Measurements from ENCODE around the gene IL16.
A peak's percentile ranks its signal among the peaks of the same experiment; 100 is the strongest.

The IL16 gene

DNA sequence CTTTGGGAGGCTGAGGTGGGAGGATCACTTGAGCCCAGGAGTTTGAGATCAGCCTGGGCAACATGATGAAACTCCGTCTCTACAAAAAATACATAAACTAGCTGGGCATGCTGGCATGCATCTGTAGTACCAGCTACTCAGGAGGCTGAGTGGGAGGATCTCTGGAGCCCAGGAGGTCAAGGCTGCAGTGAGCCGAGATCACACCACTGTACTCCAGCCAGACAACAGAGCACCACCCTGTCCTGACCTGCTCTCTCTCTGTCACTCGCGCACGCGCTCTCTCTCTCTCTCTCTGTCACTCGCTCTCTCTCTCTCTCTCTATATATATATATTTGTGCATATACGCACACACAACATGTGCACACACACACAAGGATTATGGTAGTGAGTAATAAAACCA lies 61.8 kb downstream of the IL16 start:
- no peak for DNase-seq

DNA sequence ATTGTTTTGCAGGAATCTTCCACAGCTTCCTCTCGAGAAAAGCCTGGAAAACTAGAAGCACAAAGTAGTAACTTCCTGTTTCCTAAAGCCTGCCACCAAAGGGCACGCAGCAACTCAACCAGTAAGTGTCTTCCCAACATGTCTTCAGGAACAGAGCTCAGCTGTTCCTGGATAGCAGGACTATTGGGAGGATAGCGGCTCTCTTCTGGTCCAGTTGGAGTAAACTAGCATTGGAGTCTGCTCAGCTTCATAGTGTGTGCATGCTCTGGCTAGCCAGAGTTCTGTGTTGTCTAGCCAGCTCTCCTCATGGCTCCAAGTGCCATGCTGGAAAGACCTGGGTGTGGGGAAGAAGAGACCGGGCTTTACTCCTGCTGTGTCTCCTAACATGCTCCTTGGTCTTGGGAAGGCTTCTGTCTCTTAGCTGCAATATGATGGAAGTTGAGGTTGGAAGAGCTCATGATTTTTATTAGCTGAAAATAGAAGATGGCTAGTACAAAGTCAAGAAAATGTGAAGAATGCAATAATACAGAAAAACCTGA lies 63.1 kb downstream of the IL16 start:
- DNase-seq: no peak

DNA sequence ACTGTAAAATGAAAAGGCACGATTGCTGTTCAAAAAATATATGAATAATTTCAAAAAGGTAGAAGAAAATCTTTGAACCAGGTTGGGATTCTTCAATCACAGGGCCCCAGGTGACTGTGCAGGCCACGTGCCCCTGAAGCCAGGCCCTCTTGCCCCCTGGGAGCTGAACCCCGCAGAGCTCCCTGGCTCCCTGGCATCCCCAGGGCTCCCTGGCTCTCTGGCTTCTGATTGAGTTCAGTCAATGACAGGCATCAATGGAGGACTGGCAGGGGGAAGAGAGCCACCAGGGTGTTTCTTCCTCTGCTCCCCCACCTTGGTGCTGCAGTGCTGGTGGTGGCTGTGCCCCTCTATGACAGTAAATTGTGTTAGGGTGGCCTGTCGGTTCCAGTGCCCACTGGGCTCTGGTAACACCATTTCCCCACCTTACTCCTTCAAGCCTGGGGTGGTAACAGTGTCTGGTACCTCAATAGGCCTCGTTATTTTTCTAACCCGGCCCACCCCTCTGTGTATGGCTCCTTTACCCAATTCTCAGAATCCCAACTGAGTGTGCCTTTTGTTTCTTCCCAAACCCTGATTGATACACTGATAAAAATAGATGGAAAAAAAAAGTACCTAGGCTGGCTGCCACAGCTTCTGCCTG lies 64.6 kb downstream of the IL16 start:
- DNase-seq: no peak

DNA sequence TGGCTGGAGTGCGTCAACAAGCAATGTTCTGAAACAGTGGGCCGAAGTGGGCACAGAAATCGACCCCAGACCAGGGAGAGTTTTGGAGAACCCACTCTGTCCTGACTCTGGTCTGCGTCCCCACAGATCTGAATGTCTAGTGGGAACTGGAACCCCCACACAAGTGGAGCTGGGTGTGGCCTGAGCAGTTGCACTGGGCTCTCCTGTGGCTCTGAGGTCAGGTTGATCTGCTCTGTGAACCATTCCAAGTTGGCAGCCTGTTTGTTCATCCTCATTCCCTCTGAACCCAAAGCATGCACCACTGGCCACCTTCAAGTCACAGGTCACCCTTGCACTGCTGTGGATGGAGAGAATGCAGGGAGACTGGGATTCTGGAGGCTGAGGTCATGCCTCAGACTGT lies 66.8 kb downstream of the IL16 start:
- no peak for DNase-seq

DNA sequence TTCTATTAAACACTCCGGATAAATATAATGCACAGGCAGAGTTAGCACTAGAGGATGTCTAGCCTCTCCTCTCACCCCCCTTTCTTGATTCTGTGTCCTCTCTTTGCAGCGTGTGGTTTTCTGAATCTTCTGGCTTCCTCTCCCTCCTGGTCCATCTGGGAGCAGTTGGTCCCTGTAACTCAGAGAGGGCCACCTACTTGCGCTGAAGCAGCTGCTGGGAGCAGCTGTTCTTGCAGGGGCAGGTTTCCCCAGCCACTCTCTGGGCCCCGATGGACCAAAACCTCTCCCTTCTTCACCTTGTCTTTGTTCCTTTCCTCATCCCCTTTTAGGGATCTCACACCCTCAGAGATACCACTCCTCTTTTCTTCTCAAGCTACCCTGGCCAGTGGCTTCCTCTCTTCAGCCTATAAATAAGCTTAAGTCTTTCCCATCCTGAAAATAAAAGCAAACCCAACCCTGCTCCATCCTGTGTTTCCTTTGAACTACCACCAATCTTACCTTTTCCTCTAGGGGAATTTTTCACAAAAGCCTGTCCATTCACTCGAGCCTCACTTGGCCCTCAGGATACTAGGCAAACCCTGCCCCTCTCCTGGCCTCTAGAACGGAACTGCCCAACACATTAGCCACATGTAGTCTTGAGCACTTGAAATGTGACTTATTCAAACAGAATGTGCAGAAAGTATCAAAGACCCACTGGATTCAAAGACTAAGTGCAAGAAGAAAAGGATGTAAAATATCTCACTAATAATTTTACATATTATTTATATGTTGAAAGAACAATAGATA lies 67.6 kb downstream of the IL16 start:
- DNase-seq: no peak

DNA sequence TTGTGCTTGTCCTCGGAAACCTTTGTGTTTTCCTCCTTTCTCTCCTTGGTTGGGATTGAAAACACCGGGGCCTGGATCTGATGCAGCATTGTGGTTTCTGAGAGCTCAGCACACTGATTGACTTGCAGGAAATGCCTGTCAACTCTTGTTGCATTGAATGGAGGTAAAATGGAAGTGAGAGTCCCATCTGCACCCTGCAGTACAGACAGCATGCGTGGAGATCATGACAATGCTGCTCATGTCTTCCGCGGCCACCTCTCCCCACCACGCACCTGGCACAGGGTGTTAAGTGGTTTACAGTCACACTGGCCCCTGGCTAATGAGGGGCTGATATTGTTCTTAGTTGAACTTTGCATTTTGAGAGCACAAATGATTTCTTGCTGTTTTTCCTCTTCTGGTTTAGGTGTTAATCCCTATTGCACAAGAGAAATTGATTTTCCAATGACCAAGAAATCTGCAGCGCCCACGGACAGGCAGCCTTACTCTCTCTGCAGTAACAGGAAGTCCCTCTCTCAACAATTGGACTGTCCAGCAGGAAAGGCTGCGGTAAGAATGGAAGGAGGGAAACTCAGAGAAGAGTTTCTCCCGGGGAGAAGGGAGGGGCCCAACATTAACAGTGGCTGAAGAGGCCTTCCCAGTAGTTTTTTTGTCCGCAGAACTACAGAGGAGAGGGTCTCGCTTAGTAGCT lies 68.7 kb downstream of the IL16 start:
- DNase-seq: no peak

DNA sequence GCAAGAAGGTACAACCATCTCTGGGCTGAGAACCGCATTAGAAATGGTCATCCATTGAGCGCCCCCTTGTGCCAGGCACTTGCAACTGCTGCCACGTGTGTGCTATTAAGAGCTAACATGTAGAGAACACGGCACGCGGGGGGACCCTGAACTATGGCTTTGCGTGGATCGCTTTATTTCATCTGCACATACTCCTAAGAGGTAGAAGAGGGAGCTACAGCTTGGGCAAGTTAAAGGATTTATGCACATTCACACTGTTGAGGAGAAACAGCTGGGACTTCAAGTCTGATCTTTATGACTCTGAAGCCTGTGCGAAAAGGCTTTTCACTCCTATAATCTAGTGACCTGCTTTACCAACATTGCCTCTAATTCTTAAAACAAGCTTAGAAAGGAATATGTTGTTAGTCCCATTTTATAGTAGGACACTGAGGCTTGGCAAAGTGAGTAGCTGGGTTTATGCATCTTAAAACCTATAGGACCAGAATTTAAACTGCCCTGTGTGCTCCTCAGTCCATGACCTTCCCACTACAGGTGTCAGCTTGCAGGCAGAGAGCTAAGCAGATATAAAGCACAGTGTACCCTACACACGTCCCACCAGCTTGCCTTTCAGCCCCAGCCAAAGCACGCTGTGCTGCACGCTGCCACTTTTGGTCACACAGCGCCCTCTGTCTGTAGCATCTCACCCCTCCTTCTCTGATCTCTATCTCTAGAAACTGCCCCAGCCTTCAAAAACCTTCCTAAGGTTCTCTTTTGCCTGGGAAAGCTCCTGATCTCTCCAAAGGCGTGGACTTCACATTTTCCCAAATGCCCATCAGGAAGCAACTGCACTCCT lies 69.5 kb downstream of the IL16 start:
- DNase-seq: peak; percentile 71

DNA sequence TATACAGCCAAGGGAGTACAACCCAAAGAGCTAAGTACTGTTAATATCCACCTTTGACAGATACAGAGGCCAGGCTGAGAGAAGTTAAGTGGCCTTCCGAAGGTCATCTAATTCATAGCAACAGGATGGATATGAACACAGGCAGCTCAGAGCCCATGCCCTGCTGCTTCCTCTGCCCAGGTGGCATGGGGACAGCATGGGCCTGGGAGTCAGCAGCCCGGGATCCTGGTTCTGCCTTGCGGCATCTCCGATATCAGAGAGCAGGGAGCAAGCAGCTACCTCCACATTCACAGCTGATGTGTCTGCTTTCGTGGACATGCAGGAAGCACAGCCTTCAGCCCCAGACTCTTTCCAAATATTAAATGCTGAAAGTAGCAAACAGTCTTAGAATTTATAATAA lies 71.7 kb downstream of the IL16 start:
- no peak for DNase-seq

DNA sequence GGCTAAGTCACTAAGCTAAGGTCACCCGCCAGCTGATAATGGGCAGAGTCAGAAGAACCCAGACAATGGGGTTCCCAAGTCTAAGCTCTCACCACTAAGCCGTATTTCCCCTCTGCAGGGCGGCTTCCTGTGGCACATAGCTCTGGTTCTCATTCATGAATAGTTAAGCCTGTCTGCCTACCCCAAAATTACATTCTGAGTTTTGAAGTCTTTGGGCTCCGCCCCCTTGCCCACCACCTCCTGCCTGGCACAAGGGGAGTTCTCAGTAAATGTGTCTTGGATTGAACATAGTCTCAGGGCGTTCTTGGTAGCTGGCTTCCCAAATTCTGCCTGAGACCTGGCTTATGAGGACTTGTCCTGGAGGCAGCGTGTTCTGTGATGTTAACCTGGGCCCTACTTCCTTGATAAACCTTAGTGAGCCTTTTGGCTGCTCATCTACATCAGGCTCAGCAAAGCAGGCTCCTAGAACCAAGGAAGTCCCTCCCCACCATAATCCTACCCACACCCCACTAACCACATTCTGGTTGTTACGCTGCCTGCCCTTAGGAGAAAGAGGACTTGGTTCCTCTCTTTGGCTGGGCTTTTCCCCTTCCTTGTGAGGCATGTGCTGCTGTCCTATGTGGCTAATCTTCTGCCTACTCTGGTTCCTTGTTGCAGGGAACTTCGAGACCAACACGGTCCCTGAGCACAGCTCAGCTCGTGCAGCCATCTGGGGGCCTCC lies 72.4 kb downstream of the IL16 start:
- no peak for DNase-seq

DNA sequence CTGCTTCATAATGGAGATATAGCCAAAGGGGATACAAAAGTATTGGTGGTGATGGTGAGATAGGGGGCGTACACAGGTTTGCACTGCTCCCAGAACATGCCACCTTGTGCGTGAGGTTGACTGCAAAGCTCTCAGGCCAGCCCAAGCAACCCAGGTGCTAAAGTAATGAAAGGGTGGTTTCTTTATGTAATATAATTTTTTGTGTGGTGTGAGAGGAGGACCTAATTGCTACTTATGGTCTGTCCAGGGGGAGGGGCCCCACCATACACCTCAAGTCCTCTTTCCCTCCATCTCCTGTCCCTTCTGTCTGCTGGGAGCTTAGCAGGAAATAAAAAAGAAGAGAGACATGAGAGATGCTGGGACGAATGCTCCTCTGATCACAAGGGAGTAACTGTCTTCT lies 73.5 kb downstream of the IL16 start:
- DNase-seq: no peak

DNA sequence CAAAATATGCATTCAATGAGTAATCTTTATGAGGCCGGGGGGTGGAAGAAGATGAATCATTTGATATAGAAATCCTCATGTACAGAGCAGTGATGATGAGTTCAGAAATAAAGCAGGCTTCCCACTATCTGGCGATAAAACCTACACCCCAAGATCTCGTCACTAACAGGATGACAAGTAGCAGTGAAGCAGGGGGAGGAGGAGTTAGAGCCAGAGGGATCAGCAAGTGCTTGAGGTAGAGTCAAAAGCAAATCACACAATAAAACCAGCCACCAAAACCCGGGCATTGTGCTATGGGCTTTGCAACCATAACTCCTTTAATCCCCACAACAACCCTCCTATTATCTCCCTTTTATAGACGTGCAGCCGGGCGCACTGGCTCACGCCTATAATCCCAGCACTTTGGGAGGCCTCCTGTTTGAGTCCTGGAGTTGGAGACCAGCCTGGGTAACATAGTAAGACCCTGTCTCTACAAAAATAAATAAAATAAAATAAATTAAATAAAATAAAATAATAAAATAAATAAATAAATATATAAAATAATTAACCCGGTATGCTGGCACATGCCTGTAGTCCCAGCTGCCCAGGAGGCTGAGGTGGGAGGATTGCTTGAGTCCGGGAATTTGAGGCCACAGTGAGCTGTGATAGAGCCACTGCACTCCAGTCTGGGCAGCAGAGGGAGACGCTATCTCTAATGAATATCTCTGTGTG lies 74.3 kb downstream of the IL16 start:
- no peak for DNase-seq

DNA sequence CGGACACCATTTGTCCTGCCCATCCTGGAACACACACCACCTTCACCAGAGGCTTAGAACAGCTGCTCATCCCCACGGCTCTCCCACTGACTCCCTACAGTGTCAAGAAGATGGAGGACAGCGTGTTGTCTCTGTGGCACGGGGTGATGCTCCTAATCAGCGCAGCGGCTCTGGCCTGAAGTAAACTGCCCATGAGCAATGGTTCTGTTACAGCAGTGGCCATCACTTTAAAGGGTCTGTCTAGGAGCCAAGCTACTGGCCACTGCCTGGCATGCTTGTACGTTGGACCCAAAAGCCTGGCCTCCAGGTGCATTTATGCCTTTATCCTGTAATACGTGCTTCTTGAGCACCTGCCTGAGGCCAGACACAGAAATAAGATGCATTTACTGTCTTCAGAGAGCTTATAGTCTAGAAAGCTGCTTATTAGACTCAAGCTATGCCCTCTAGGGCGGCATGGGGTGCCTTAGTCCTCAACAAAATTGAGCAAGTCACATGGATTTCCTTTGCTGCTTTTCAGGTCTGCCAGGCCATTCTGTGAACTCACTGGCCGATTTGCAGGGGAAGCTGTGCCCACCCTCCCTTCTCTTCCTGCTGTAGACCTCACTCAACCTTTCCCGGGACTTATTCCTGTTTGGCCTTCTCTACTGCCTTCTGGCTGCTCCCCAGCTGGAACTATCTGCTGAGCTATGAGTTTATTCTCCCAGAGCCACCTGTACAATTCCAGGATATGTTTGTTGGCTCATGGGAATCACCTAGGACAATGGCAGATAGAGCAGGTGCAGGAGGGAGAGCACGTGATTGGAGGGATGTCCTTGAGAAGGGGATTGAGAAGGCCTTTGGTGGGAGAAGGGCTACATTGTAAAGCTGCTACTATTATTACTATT lies 75.3 kb downstream of the IL16 start:
- DNase-seq: peak; percentile 7

DNA sequence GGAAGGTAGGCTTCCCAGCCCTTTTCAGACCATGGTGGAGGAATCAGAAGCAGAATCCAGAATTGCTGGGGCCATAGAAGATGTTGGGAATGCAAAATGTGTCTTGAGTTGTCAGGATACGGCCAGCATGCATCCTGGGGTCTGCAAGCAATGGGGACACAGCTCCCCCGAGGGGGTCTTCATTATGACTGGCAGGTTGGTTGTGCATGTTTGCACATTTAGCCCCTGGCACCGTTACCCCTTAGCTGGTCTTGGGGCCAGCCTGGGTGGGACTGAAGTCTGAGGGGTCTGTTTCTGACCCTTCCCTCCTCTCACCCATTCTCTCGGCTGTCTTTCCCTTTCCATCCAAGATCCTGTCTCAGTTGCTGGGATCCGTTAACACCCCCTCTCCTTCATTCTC lies 76.5 kb downstream of the IL16 start:
- no peak for DNase-seq

DNA sequence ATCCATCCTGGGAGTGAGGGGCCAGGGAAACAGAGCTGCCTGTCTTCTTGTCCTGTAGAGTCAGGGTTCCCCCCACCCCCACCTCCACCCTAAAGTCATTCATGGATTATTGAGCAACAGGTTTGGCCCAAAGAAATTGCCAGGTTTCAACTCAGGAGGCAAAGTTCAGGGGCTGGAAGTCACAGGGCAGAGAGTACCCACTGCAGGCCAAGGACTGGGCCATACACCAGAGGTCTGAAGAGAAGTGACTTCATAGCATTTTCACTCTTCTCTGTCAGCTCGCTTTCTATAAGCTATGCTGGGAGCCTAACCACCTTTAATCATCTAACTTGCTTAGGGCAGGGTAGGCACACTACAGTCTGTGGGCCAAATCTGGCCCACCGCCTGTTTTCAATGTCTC lies 77.2 kb downstream of the IL16 start:
- DNase-seq: no peak

DNA sequence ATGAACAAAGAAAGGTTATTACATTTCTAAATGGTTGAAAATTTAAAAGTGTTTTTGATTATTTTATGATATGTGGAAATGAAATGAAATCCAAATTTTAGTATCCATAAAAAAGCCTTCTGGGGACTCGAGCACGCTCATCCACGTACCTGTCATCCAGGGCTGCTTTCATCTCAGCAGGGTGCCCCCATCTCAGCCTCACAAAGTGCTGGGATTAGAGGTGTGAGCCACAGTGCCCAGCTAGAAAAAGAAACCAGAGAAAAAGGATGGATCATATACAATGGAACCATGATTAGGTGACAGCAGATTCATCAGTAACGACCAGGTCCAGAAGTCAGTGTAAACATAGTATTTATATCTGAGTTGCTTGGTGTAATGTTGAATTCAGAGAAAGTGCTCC lies 77.6 kb downstream of the IL16 start:
- no peak for DNase-seq

DNA sequence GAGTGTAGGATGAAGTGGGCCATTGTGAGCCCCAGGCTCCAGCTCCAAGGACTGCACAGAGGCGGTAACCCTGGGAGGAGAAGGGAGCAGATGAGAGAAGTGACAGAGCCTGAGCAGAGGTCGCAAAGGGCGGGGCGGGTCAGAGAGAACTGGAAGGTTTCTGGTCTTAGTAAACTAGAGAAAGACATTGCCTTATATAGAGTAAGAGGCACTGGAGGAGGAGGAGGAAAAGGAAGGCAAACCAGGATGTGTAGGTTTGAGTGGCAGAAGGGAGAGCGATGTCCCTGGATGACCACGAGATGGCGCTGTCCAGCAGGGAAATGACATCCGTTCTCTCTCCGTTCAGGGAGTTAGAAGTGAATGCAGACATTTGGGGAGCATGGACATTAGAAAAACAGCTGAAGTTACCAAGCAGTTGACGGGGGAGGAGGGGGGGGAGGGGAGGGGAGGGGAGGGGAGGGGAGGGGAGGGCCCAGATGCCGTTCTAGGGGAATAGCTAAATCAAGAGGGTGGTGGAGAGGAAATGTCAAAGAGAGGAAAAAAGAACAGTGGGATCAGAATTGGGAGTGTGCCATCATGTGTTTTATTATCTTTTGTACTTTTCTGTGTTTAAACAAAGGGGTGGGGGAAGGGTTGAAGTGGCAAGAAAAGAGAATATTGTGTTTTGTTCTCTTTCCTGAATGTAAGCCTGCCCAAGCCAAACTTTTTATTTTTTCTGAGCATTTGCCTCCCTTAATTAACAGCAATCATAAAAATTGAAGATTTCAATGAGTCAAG lies 78.4 kb downstream of the IL16 start:
- DNase-seq: peak; percentile 56

DNA sequence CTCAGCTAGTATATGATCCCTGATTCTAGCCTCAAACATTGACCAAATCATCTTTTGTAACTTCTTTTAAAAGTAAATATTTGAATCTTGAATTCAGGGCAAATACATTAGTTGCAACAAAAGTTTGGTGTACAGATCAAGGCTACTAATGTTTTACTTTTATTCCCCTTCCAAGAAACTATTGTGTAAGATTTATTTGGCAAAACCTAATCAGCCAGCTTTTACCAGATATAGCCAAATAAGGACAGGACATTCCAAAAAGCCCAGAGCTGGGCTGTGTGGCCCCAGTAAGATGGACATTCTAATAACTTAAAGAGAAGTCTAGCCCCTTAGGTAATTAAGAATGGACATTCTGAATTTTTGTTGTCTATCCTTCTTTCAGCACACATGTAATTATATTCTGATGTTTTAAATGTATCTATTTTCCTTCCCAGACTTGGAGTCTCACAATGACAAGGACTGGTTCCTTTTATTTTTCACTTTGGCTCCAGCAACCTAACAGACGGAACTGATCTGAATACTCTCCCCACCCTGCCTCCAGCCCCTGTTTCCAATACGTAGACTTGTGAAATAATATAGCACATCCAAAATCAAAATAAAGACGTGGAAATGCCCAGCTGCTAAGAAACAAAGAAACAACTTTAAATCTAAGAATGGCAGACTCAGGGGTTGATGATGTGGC lies 79.2 kb downstream of the IL16 start:
- no peak for DNase-seq

DNA sequence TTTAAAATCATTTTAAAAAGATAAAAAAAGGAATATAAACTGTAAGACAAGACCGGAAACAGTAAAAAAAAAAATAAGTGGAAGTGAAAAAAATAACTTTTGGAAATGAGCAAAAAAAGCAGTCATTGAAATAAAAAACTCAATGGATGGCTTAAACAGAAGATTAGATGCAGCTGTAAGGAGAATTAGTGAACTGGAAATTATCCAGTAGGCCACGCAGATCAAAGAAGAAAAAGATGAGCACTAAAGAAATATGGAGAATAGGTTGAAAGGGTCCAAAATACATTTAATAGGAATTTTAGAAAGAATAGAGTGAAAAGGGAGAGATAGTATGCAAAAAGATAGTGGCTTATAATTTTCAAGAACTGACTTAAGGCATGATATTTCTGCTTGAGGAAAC lies 80.3 kb downstream of the IL16 start:
- no peak for DNase-seq

DNA sequence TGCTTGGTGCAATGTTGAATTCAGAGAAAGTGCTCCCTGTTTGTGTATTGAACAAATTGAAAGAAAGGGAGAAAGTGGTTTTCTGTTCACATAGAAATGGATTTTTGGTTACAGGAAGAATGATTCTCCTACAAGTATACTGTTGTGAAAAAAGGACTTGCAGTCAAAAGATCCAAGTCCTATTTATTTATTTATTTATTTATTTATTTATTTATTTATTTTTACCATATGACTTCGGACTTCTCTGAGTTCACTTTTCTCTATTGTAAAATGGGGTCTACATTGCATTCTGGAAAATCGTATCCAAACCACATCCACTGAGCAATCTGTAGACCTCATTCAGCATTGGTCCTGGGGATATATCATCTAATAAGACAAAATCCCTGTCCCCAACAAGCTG lies 81.2 kb downstream of the IL16 start:
- no peak for DNase-seq

All from NCI-H146 (cell line).